ENCODE measurements around the gene RAB27B.

- TF ChIP-seq ZNF138 (tag by site-specific recombination; IDR thresholded peaks at IDR 0.05; ENCODE audit: borderline replicate concordance) (no peak), CTCF (tag by site-specific recombination; IDR thresholded peaks at IDR 0.05) (no peak), SP3 (tag by site-specific recombination; IDR thresholded peaks at IDR 0.05) (no peak), ZSCAN30 (tag by site-specific recombination; IDR thresholded peaks at IDR 0.05) (no peak), ZNF704 (tag by site-specific recombination; IDR thresholded peaks at IDR 0.05) (no peak), ZBTB21 (tag by site-specific recombination; IDR thresholded peaks at IDR 0.05) (no peak), ZNF580 (tag by site-specific recombination; IDR thresholded peaks at IDR 0.05) (no peak), REST (tag by site-specific recombination; IDR thresholded peaks at IDR 0.05) (no peak), ZNF114 (tag by site-specific recombination; IDR thresholded peaks at IDR 0.05) (no peak), ZNF48 (tag by site-specific recombination; IDR thresholded peaks at IDR 0.05) (no peak), HOXA7 (CRISPR knock-in tag; IDR thresholded peaks at IDR 0.05; ENCODE audit: borderline replicate concordance) (no peak), ZBTB26 (tag by site-specific recombination; optimal IDR thresholded peaks at IDR 0.05) (no peak), ZNF37A (tag by site-specific recombination; IDR thresholded peaks at IDR 0.05) (no peak), YY1 (tag by site-specific recombination; IDR thresholded peaks at IDR 0.05) (no peak)
Measured at GRCh38 chr18:54807303-54807702, 21.0 kb upstream of the RAB27B start.

Measured in HEK293 (cell line).